Islet of Langerhans (tissue), 1 donor: ENCODE results near the gene SCAND1.

Source experiments
- FAIRE-seq: peaks from one replicate; lab custom pipeline; 2011; peaks lifted over from hg19 to GRCh38; lab: Jason Lieb, UNC

The SCAND1 gene

GRCh38 chr20:35904982-35905663, 49.2 kb downstream of the SCAND1 start:
- FAIRE-seq = no peak

DNA sequence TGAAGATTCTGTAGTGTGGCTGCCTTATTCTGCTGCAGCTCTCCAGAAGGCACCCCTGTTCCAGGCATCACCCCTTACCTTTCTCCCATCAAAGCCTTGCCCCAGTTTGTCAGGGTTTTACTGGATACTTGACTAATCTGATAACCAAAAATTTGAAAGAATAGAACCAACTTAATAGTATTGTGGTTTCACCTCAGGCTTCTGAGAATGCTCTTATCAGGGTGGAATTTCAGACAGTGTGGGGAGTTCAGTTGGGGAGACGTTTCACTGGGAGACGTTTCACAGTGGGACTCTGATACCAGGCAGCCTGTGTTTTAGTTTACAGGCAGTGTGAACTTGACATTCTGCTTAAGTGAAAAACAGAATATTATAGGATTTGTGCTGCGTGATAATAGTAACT, 50.5 kb downstream of the SCAND1 start:
- FAIRE-seq = no peak
